AG10803 (cell line): ENCODE results near the gene CGB7.

ENCODE experiments used
- DNase-seq: peaks from one replicate; pipeline ENCODE4 v3.0.0; 2010; ENCODE audit warnings: low read depth
- H3K4me3 ChIP-seq: 2 replicates; pipeline ENCODE4 v1.5.1; 2011; ENCODE audit warnings: mild to moderate bottlenecking, low read length, control low read depth
- CTCF ChIP-seq: conservative IDR thresholded peaks from 2 replicates; pipeline ENCODE4 v1.5.1; 2011; ENCODE audit warnings: mild to moderate bottlenecking, low read length, control low read depth, inconsistent platforms

CGB7 gene

DNA sequence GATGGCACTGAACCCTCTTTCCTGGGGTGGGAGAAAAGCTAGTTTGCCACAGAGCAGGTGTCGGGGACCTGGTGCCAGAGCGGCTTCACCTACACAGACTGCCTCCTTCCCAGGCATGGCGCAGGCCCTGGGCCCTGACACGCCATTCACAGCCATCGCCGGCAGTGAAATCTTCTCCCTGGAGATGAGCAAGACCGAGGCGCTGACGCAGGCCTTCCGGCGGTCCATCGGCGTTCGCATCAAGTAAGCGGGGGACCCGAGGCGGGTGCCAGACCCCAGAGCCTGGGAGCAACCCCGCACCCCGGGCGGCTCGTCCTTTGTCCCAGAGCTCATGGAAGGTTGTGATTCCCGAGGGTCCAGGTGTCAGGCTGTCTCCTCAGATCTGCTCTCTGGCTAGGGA, 50.6 kb downstream of the CGB7 start:
- no peak for DNase-seq
- TF ChIP-seq CTCF, result no peak
- H3K4me3 ChIP-seq, result no peak overlapping the region

DNA sequence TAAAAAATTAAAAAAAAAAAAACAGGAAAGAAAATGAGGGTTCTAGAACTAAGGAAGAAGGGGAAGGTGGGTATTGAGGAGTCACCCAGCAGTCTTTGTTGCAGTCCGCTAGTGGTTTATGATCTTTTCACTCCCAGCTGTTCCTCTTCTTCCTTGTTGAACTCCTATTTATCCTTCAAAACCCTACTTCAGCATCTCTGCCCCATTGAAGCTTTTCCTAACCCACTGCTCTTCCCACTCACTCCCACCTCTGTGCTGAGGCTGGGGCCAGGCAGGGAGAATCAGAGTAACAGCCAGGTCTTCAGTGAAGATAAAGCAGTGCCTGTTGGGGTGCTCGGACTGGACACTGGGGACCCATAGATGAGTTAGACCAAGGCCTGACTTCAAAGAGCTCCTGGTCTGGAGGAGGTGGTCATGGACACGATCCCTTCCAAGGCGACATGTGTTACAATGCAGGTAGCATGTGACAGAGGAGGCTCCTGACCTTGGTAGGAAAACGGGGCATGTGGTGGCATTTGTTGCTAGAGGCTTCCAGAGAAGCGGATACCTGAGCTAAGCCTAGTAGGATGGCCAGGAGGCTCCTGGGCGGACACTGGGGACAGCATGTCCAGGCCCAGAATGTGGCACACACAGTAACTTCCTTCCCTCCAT, 52.5 kb downstream of the CGB7 start:
- no peak for DNase-seq
- TF ChIP-seq CTCF, result no peak
- no peak overlapping the region for H3K4me3 ChIP-seq
